Muscle of back (tissue), 11 donors: ENCODE results near the gene TNFRSF18. TPM values are rescaled to one million over a fixed set of nuclear protein-coding genes. Genes with fewer than 3 reads are reported as not detected.
A peak's percentile ranks its signal among the peaks of the same experiment; 100 is the strongest.

Source experiments
- DNase-seq, 3 donors: peaks; one replicate each; pipeline versions ENCODE4 v3.0.0 to v3.0.0-alpha.2; 2013
- polyA plus RNA-seq, 10 donors: library from polyadenylated mRNA; unstranded; fragments of 120-200 nt; gene quantifications; one replicate each; pipeline ENCODE4 v1.2.1, GENCODE V29; 2013; ENCODE audit not compliant: insufficient read length in 10 of 10

TNFRSF18 gene
- polyA plus RNA-seq, 10 donors: 1.9 to 4.6 (median 2.9) TPM

DNA sequence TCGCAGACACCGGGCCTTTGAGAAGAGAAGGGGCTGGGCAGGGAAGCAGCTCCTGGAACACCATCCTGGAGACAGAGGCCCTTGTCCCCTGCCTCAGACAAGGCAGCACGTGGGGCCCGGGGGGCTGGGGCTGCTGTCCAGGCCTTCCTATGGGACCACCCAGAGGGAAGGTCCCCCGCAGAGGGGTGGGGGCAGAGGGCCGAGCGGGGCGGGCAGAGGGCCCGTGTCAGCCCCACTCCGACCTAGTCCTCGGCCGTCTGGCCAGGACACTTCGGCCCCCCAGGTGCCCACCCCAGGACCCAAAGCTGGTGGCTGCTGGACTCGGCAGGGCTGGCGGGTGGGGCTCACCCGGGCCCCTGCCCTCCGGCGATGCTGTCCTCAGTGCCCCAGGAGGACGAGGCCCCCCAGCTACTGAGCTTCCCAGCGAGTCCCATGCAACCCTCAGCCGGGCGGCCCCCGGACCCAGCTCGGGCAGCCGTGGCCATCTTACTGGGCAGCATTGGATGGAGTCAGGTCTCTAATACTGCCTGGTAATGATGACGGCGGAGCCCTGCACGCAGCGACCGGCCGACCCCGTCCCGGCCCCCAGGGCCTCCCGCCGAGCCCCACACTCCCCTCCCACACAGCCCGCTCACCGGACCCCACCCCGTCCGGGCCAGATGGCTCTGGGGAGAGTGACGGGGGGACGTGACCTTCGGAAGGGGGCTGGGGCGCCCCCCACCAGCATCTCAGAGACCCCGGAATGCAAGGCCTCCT, 39.6 kb downstream of the TNFRSF18 start:
- no peak for DNase-seq

DNA sequence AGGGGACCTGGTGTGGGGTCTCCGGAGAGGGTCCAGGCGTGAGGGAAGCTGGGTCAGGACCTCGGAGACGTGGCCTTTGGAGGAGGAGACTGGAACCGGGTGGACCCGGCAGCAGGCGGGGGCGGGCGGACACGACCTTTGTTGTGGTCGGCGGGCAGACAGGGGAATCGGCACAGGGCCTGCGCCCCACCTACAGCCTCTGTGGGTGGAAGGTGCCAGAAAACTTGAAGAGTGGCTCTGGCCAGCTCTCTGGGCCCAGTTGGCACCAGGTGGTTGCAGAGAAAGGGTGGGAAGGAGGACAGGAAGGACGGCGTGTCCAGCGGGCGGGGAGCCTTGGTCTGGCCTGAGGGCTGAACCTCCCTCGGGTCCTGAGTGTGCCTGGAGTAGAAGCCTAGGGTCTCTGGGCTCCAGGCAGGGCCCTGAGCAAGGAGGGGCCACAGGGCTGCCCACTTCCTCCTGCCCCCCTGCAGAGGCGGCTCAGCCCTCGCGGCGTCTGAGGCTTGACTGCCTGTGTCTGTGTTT, 40.4 kb downstream of the TNFRSF18 start:
- no peak for DNase-seq

DNA sequence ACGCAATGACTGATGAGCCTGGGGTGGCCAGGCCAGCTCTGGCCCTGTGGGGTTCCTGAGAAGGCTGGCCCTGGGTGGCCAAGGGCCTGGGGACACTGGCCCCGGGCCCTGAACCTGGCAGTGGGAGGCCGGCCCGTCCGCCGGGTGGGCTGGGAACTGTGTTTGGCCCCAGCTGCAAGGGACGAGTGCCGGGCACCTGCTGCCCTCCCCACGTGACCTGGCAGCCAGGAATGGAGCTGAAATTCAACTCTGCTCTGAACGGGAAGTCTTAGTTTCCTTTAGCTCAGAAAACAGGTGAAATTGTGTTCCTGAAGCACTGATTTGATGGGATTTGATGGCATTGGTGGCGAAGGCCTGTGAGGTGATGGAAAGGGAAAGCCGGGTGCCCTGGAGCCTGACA, 40.9 kb downstream of the TNFRSF18 start:
- DNase-seq: no peak

DNA sequence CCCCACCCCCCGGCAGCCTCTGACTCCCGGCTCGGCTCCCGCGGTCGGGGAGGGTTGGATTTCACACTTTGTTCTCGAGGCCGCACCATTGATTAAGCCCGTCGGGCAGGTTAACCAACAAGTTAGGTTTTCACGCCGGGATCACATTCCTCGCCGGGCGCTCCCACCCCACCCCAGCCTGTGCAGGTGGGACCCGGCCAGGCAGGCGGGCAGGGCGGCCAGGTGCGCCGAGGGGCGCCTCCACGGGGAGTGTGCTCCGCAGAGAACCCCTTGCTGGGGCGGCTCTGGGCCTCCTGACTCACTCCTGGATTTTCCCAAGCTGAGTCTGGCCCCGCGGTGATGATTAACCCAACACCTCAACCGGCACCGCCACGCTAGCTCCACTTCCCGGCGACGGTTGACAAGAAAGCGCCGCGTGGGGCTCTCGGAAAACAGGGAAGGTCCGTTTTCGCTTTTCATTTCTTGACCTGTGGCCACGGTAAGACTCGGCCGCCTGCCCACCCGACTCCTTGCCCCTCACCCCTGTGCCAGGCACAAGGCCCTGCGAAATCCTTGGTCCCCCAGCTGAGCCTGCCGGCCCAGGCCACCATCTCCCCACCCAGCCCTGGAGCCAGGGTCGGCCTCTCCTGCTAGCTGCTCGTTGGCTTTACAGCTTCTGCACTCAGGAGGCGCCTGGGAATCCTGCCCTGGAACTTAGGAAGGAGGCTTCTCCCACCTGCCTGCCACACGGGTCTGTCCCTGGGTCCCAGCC, 41.5 kb downstream of the TNFRSF18 start:
- DNase-seq: no peak

DNA sequence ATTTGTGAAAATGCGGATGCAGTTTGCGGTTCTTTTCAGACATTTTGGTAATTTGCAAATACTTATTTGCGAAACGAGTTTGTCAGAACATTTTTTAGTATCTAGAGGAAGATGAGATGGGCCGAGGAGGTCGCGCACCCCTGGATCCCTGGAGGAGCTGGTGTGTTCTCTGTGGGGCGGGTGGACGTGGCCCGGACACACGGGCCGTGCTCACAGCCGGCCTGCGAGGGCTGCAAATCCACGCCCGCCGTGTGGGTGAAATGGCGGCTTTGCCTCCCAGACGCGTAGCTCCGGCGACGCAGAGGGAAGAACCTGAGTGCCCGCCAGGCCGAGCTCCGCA, 42.1 kb downstream of the TNFRSF18 start:
- DNase-seq: no peak

DNA sequence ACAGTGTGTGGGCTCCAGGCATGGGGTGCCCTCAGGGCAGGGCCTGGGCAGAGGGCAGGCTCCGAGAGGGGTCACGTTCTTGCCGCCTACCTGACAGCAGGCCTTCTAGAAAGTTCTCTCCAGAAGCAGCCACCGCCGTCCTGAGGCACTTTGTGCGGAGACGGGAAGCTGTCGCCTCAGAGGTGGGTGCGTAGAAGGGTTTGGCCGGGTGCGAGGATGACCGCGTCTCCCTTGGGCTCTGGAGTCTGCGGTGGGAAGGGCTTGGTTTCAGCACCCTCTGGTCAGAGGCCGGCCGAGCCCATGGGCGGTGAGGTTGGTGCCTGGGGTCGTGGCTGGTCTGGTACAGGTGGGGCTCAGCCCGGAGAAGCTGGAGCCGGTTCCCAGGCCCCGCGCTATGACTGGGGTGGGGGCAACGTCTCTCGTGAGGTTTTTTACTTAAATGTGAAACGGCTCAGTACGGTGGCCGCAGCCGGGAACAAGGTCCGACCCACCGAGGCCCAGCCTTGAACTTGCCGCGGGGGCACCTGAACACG, 42.8 kb downstream of the TNFRSF18 start:
- no peak for DNase-seq

DNA sequence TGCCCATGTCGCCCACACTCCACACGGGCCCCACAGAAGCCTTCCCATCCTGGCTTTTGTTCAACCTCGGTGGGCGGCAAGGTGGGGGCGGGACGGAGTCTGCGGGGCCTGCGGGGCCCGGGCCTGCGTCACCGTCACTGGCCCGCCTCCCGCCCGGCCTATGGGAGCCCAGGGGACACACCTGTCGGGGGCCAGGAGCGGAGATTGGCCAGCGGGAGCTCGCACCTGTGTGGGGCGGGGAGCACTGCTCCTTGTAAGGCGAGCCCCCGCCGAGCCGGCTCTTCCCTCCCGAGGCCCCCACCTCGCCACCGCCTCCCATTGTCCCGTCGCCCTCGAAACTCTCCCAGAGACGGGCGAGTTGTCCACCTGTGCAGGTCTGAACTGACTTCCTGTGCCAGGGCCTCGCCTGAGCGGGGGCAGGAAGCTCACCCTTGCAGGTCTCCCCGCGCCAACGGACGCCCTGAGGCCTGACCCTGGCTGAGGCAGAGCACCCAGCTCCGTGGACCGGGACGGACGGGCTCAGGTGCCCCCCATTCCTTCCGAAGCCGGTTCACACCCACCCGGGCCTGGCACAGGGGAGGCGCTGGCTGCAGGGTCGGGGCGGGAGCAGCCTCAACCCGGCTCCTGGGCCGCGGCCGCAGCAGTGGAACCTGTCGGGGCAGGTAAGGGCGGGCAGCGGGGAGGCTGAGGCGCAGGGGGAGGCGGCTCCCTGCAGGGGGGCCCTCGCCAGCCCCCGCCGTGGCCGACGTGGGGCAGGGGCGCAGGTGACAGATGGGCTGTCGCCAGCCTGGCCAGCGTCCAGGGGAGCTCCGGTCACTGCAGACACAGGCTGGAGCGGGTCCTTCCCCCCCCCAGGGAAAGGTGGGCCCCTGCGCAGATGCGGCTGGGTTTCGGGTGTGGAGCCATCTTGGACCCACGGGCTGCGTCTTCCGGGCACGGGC, 43.5 kb downstream of the TNFRSF18 start:
- no peak for DNase-seq

DNA sequence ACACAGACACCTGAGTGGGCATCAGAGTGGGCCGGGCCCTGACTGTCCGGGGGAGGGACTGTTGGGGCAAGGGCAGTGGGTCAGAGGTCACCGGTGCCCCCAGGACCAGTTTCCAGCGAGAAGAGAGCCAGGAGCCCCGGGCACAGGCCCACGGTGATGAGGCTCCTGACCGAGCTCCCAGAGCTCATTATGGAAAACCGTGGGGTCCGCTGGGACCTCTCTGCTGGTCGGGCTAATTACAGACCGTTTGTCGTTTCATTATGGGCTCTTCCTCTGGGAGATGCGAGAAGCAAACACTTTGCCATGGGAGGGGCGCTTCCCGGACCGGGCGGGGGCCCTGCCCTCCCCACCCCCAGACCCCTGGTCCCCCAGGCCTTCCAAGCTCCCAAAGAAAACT, 44.7 kb downstream of the TNFRSF18 start:
- DNase-seq: no peak

DNA sequence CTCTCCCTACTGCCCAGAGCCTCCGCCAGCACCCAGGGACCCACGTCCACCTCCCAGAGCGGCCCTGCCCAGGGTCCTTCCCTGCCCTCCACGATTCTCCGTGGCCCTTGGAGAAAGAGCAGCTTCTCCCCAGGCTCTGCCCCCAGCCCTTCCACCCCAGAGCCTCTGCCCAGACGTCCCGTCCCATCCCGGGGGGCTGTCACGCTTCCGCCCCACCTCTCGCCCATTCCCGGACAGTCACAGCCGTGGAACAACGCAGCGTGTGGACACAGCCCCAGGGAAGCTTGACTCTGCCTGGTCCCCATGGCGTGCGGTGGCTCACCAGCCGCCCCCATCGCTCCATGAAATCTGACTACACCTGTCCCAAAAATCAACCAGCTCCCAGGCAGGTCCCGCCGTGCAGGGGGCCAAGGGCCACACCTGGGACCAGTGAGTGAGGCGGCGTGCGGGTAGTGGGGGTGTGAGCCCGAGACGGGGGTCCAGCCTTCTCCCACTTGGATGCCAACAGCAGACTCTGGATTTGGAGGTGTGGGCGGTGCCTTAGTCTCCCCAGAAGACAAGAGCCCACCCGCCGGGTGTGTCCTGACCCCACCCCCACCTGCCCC, 45.2 kb downstream of the TNFRSF18 start:
- no peak for DNase-seq

DNA sequence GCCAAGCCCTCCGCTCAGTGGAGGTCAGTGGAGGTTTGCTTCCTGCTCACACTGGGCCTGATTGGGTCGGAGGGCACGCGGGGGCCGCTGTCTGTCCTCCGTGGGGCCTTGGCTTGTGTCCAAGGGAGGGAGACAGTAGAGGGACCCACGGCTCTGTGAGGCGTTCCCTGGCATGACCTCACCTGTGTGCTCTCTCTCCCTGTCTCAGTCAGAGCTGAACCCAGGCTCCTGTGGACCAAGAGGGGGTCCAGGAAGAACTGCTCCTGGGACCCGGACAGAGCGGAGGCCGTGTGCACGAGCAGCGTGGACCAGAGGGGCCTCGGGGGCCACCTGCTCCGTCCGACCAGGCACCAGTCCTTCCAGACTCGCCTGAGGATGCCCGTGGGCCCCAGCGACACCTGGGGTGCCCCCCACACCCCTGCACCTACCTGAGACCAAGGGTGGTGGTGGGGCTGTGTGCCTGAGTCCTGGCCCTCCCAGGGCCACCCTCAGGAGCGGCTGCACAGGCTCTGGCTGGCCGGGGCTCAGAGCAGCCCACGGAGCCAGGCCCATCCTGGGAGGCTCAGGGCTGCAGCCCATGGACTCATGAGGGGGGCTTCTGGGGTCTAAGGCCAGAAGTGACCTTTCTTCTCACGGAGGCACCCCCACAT, 46.0 kb downstream of the TNFRSF18 start:
- DNase-seq: no peak

DNA sequence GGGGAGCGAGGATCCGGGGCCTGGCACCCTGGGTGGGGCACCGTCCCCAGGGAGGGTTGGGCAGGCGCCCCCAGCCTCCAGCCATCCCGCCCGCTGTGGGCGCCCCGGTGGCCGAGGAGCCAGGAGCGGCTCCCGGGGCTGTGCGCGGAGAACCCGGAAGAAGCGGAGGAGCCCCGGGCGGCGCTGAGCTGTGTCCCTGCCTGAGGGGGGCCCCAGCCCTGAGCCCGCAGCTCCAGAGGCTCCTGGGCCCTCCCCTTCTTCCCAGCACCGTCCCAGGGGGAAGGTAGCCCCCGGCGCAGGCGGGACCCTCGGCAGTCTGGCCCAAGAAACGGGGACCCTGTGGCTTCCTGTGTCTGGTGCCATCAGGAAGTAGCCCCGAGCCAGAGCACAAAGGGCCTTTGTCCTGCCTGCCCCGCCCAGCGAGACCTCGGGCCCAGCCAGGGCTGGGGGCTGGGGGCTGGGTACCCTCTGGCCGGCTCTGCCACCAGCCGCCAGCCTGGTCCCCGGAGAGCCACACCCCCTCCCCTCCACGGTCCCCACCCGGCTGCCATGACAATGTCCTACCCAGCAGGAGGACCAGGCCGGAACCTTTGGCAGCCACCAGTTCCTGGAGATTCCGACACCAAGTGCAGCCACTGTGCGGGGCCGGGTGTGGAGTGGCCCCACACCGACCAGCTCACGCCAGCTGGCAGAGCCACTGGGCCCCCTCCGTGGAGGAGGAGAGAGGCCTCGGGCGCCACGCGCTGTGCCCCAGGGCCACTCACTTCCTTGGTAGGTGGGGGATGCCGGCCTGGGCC, 48.3 kb downstream of the TNFRSF18 start:
- DNase-seq: peak; percentile 7 to 82 (median 30)

DNA sequence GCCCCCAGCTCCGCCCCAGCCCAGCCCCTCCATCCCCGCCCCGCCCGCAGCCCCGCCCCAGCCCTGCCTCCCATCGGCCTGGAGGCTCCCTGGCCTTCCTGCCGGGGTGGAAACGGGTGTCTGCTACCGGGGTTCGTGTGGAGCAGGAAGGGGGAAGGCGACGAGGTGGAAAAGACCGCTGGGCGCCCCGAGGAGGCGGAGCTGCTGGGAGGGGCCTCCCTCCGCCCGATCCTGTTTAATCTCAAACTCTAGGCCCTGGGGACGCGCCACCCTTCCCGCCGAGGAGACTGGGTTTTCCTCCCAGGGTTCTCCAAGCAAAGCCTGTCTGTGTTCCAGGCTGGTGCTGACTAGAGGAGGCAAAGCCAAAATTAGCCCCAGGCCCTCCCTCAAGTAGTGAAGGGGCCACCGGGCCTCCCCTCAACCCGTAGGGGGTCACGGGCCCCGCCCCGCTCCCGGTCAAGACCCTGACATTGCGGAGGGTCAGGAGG, 48.9 kb downstream of the TNFRSF18 start:
- peak; percentile 77 to 87 (median 80) for DNase-seq

DNA sequence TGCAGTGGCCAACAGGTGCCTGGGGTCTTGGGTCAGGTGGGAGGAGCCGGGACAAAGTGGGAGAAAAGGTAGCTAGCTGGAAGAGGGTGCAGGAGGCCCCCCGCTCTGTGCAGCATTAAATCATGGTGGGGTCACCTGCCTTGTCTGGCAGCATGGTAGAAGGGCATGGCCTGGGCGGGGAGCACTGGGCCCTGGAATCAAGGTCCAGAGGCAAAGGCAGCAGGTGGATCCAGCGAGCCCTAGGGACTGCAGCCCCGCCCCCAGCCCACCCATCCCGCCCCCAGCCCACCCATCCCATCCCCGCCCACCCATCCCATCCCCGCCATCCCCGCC, 49.4 kb downstream of the TNFRSF18 start:
- no peak for DNase-seq

DNA sequence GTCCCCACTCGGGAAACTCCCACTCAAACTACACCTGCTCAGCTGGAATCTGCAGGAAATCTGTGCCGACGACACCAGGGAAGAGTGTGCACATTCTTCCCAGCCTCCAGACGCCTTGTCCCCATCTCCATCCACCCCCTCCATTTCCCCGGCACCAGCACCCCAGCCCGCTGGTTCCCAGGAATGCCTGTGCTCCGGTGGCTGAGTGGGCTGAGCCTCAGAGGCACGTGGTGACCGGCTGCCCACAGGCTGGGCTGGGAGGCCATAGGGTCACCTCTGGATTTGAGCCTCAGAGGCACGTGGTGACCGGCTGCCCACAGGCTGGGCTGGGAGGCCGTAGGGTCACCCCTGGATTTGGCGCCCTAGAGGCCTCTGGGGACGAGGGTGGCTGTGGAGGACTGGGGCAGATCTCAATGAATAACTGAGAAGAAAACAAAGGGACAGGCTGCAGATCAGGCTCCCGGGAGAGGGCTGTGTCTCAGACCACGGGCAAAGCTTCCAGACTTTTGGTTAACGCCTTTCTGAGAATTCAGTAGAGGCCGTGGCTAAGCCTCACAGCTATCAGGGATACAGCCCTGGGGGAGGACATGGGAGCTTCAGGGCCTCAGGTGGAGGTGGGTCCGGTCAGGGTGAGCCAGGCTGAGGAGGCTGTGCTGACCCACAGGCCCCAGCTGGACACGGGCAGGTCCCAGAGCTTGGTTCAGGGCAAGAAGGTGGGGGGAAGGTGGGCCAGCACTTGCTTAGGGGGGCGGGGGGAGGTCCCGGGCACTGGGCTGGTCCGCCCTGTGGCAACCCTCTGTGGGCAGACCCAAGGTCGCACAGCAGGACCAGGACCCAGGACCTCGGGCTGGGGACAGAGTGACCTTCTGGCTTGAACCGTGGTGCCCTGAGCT, 50.0 kb downstream of the TNFRSF18 start:
- no peak for DNase-seq

DNA sequence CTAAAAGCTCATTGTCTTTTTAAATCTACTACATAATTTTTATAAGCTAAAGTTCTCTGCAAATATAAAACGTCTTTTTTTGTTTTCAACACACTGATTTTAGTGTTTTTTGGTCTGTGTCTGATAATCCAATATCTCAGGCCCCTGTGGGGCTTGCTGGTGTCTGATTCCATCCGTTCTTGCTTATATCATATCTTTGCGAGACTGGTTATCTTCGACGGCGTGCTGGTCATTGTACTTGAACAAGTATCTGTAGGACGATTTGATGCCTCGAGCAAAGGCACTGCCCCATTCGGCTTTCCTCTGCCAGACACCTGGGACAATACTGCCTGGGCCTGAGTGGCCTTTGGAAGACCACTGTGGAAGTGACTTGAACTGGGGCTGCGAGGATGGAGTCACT, 51.1 kb downstream of the TNFRSF18 start:
- no peak for DNase-seq

DNA sequence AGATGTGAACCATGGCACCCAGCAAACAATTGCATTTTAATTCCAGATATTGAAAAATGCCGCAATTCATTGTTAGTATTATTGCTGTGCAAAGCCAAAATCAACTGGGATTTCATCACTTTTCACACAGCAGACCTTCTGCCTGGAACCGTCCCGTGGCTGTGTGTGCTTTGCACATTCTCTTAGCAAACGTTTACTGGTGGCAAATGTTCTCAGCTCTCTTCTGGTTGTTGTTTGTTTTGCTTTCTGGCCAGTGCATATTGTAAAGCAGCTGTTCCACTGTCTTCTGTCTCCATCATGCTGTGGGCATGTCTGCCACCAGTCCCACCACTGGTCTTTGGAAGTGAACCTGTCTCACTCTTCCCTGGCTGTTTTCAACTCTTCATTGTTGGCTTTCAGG, 52.5 kb downstream of the TNFRSF18 start:
- no peak for DNase-seq
